HG02981 (cell line): ENCODE data around the gene THAP10.

Experiments
- ATAC-seq: cut with Tn5 transposase; IDR thresholded peaks from one replicate; pipeline ENCODE4 v1.9.1; 2021; ENCODE audit warnings: mild to moderate bottlenecking, moderate library complexity; ENCODE audit not compliant: unreplicated experiment

Gene THAP10

DNA sequence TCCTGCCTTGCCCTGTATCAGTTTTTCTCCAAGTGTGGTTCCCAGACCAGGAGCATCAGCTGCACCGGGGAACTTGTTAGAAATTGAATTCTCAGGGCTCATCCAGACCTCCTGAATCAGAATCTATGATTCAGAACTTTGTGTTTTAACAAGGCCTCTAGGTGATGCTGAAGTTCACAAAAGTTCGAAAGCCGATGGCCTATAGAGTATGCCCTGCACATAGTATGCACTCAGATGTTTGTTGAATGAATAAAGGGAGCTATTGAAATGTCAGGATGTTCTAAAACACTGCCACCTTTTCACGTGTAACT, 37.6 kb downstream of the THAP10 start:
- ATAC-seq, result no peak

DNA sequence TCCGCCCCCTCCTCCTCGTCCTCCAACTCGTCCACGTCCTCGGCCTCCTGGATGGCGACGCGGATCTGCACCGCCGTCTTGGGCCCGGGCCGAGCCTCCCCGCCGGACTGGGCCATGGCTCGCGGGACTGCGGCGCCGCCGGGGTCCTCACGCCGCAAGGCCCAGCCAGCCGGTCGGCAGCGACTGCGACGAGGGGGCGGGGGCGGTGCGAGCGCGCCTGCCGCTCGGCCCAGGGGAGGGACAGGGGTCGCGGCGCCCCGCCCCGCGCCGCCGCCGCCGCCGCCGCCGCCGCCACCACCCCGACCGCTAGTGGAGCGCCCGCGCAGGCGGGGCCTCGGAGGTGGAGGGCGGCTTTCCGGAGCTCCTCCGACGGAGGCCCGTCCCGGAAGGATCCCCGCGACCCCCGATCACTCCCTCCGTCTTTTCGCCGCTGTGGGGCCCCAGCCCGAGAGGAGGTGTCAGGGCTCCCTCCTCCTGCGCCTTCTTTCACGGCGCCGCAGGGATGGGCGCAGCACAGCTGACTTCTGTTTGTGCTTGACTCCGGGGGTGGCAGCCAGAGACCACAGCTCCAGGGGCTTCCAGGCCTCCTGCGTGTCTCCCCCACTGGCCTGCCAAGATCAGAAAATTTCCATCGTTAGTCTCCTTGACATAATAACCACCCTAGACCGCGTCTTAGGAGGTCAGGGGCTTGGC, 38.1 kb downstream of the THAP10 start, which contains the start of gene LARP6:
Gene LARP6, minus strand, starts transcription at position 185 of the 693 bp plus-strand sequence. Its CDS starts 69 bp downstream, at position 116.
- ATAC-seq, result no peak

- ATAC-seq, result no peak
These were observed 38.8 kb downstream of the THAP10 start for GRCh38 chr15:70853318-70853972.

DNA sequence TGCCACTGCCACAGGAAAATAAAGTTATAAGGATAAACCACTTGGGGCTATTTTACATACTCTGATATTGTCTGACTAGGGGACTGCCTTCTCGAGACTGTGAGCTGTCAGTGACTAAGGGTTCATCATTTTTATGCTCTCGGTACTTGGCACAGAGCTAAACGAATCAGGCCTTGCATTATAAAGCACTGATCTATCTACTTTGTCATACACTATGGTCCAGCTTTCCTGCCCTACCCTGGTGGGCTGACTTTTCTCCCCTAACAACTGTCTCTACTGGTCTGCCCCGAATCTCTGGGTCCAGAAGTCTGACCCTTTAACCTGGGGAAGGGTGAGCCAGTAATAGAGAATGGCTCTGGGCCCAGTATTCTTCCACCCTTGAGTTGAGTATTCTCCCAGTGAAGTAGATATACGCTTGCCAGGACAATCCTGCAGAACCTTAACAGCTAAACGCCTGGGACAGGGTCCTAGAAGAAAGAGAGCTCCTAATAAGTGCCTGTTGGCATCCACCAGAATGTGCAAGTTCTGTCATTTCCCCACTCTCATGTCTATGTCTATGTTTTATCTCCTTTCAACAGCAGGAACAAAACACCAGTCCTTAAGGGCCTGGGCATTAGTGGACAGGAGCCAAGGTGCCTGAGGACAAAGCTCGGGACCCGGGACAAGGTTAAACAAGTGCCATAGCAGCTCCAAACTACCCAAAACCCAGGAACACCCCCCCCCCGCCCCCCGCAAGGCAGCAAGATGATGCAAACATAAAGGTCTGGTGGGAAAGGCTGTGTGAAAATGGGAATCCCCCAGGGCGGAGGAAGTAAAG, 39.5 kb downstream of the THAP10 start:
- no peak for ATAC-seq

GRCh38 chr15:70851889-70852288, 40.3 kb downstream of the THAP10 start:
- no peak for ATAC-seq

DNA sequence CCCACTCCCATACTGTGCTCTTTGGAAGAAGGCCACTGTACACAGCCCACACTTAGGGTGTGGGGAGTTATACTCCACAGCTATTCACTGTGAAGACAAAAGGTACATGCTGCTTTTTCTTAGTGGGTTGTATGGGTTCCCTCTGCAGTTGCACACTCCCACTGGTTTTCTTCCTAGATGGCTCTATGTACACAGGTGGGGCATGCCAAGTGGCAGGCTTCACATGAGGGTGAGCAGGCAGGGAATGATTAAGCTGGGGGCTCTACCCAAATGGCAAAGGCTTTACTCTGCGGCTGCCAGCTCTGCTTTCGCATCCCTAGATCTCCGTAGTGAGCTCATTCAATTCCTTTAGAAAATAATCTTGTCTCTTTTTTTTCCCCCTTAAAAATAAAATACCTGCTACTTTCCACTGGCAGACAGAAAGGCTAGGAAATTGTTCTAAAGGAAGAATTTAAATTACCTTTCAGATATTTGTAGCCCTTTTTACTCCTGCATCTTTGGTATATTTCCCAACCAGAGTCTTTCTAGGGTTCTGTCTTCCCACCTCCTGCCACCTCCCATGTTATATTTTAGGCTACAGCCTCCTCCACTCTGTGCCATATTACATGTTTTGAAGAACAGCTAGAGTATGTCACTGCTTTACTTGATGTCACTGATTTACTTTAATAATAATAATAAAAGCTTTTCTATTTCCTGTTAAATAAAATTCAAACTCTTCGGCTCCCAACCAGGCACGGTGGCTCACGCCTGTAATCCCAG, 46.5 kb downstream of the THAP10 start:
- ATAC-seq, result no peak

DNA sequence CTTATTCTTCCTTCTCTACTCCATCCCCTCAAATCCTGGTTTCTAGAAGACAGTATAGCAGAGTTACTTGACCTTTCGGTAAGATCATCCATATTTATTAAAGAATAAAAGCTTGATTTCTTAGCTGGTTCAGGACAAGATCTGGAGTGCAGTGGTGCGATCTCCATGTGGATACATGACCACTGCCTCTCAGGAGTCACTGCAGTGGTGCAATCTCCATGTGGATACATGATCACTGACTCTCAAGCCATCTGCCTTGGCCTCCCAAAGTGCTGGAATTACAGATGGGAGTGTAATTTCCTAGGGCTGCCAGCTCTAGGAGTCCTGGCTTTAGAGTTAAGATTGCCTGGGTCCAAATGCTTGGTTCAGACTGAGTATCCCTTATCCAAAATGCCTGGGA, 54.8 kb downstream of the THAP10 start:
- no peak for ATAC-seq

GRCh38 chr15:70835841-70836240, 56.4 kb downstream of the THAP10 start:
- no peak for ATAC-seq

- ATAC-seq, result no peak
These were observed 56.8 kb downstream of the THAP10 start for GRCh38 chr15:70835415-70835814.

GRCh38 chr15:70834999-70835398, 57.2 kb downstream of the THAP10 start:
- no peak for ATAC-seq

DNA sequence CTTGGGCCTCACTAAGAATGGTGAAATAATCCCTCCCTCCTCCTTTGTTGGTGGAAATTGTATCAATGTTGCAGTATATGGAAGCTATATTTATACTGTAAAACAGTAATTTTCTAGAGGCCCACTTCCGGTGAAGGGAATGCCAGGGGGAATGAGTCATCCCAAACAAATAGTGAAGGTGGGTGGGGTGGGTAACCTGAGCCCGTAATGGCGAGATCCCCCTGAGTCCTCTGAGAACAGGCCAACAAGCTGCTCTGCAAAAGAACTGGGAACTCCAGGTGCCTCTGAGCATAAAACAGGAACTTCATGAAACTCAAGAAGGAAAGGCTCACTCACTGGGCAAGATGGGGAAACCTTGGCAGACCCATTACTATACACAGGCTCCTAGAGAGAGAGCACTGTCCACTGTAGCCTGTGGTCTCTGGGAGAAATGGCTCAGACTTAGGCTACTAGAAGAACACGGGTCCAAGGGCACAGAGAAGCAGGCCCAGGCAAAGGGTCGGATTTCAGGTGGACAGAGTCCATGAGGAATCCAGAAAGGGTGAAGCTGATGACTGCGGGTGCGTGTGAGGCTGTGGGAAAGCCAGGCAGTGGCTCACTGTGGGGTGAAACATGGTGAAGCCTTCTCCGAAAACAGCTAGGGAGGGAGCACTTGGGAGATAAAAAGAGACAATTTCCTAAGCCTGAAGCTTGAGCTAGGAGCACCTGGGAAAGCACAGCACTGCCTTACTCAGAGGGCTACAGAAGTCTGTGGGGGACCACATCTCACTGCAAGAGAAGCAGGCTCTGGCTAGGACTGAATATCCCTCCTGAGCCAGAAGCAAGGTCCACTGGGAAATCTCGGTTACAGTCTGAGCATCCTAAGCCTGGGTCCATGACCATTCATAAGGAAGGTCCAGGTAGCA, 58.1 kb downstream of the THAP10 start:
- ATAC-seq, result no peak

DNA sequence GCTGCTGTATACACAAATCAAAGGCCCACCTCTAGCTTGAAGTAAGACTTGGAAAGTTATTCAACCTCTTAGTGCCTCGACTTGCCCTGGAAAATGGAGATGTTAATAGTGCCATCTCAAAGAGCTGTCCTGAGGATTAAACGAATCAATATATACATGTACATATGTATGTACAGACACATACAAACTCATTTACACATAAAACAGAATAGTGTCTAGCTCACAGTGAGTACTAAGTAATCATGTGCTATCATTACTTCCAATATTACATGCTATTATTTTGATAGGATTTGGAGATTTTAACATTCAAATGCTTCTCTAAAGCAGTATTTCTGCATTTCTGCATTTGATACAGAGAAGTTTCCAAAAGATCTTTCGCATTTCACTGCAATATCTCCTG, 58.8 kb downstream of the THAP10 start:
- ATAC-seq, result no peak

GRCh38 chr15:70832176-70832575, 60.1 kb downstream of the THAP10 start:
- ATAC-seq, result no peak
